ENCODE data around the gene MAP4.

The MAP4 gene

GRCh38 chr3:47849186-47849698 is 167.0 kb downstream of the MAP4 start:
- no peak for TF ChIP-seq ZFP3 (CRISPR knock-in tag; IDR thresholded peaks at IDR 0.05)
- TF ChIP-seq PPARA (CRISPR knock-in tag; IDR thresholded peaks at IDR 0.05; ENCODE audit: borderline replicate concordance): no peak
- no peak for TF ChIP-seq ZNF70 (CRISPR knock-in tag; IDR thresholded peaks at IDR 0.05)
- TF ChIP-seq CSRNP3 (CRISPR knock-in tag; IDR thresholded peaks at IDR 0.05): no peak
- no peak for TF ChIP-seq POU6F1 (CRISPR knock-in tag; IDR thresholded peaks at IDR 0.05; ENCODE audit: borderline replicate concordance, low read depth)
- no peak for TF ChIP-seq ZNF565 (CRISPR knock-in tag; conservative IDR thresholded peaks at IDR 0.05; ENCODE audit: low read depth)
- TF ChIP-seq ESRRG (CRISPR knock-in tag; IDR thresholded peaks at IDR 0.05): no peak
- TF ChIP-seq SNAI2 (CRISPR knock-in tag; IDR thresholded peaks at IDR 0.05): no peak
- TF ChIP-seq ZNF8 (CRISPR knock-in tag; IDR thresholded peaks at IDR 0.05): no peak
- no peak for TF ChIP-seq CREB5 (CRISPR knock-in tag; IDR thresholded peaks at IDR 0.05; ENCODE audit: low read depth)
- no peak for TF ChIP-seq BACH2 (CRISPR knock-in tag; IDR thresholded peaks at IDR 0.05; ENCODE audit: borderline replicate concordance)
- TF ChIP-seq TOX (CRISPR knock-in tag; IDR thresholded peaks at IDR 0.05; ENCODE audit: borderline replicate concordance): no peak
- no peak for TF ChIP-seq TSHZ2 (CRISPR knock-in tag; IDR thresholded peaks at IDR 0.05)
- TF ChIP-seq PATZ1 (CRISPR knock-in tag; IDR thresholded peaks at IDR 0.05; ENCODE audit: borderline replicate concordance): no peak

GRCh38 chr3:47848599-47849117 is 167.6 kb downstream of the MAP4 start:
- no peak for ATAC-seq
- TF ChIP-seq ZC3H10 (CRISPR knock-in tag; IDR thresholded peaks at IDR 0.05) (no peak), GLIS3 (CRISPR knock-in tag; IDR thresholded peaks at IDR 0.05) (no peak), BACH2 (CRISPR knock-in tag; IDR thresholded peaks at IDR 0.05; ENCODE audit: borderline replicate concordance) (no peak), PATZ1 (CRISPR knock-in tag; IDR thresholded peaks at IDR 0.05; ENCODE audit: borderline replicate concordance) (no peak), ZNF565 (CRISPR knock-in tag; conservative IDR thresholded peaks at IDR 0.05; ENCODE audit: low read depth) (no peak), TCF4 (CRISPR knock-in tag; IDR thresholded peaks at IDR 0.05; ENCODE audit: borderline replicate concordance) (no peak), SNAI2 (CRISPR knock-in tag; IDR thresholded peaks at IDR 0.05) (no peak), CREB5 (CRISPR knock-in tag; IDR thresholded peaks at IDR 0.05; ENCODE audit: low read depth) (no peak), OSR1 (CRISPR knock-in tag; IDR thresholded peaks at IDR 0.05) (no peak), RARB (CRISPR knock-in tag; IDR thresholded peaks at IDR 0.05) (no peak), TSHZ2 (CRISPR knock-in tag; IDR thresholded peaks at IDR 0.05) (no peak), ZNF70 (CRISPR knock-in tag; IDR thresholded peaks at IDR 0.05) (no peak)

More at GRCh38 chr3:47849186-47849698, 167.0 kb downstream of the MAP4 start:
- ATAC-seq: no peak
